H4 (cell line): ENCODE data around the gene PCBP3. TPM values are rescaled to one million over a fixed set of nuclear protein-coding genes. Genes with fewer than 3 reads are reported as not detected.
"Not testable (repeated sequence)": the region's sequence is repeated elsewhere in the genome, so short reads cannot be mapped to it uniquely, and the experiment has no call there.

Source experiments
- DNase-seq: peaks from one replicate; pipeline ENCODE4 v3.0.0-alpha.2; 2015; ENCODE audit warnings: low spot score
- total RNA-seq: library from RNA; depleted of rRNA; stranded (reverse); fragments of >200 nt; shearing (Covaris generic); gene quantifications from 2 replicates; pipeline ENCODE4 v1.2.3, GENCODE V29; 2014

Gene PCBP3
- total RNA-seq, 1 experiment from 2014 or later, result 6.1 TPM

- no peak for DNase-seq
Observed at GRCh38 chr21:45965084-45965809, 321.7 kb downstream of the PCBP3 start.

- DNase-seq, result no peak
Observed at GRCh38 chr21:45966791-45967394, 323.4 kb downstream of the PCBP3 start.

- no peak for DNase-seq
Observed at GRCh38 chr21:45969921-45970673, 326.6 kb downstream of the PCBP3 start.

- DNase-seq, result peak; percentile 49
Observed at GRCh38 chr21:45970674-45971615, 327.4 kb downstream of the PCBP3 start.

GRCh38 chr21:45971616-45972352 lies 328.3 kb downstream of the PCBP3 start:
- DNase-seq, result peak; percentile 39

- no peak for DNase-seq
Observed at GRCh38 chr21:45972353-45972715, 328.8 kb downstream of the PCBP3 start.

- peak; percentile 60 for DNase-seq
Observed at GRCh38 chr21:45972716-45973474, 329.4 kb downstream of the PCBP3 start.

- peak; percentile 76 for DNase-seq
Observed at GRCh38 chr21:45973475-45974072, 330.0 kb downstream of the PCBP3 start.

GRCh38 chr21:45974073-45975019 lies 330.8 kb downstream of the PCBP3 start:
- peak; percentile 82 for DNase-seq

- peak; percentile 59 for DNase-seq
Observed at GRCh38 chr21:45975020-45975666, 331.6 kb downstream of the PCBP3 start.

- DNase-seq, result not testable (repeated sequence)
Observed at GRCh38 chr21:45975667-45976409, 332.3 kb downstream of the PCBP3 start.

- DNase-seq, result no peak
Observed at GRCh38 chr21:45976701-45977311, 333.3 kb downstream of the PCBP3 start.

- no peak for DNase-seq
Observed at GRCh38 chr21:45977396-45977795, 333.9 kb downstream of the PCBP3 start.

GRCh38 chr21:45979141-45979631 lies 335.7 kb downstream of the PCBP3 start:
- no peak for DNase-seq

GRCh38 chr21:45979651-45980050 lies 336.1 kb downstream of the PCBP3 start:
- no peak for DNase-seq

- DNase-seq, result no peak
Observed at GRCh38 chr21:45980271-45980670, 336.7 kb downstream of the PCBP3 start.

GRCh38 chr21:45980697-45981096 lies 337.2 kb downstream of the PCBP3 start:
- DNase-seq, result no peak
